HEK293 (cell line): ENCODE results near the gene SMIM10L1.
A peak's percentile ranks its signal among the peaks of the same experiment; 100 is the strongest.

Experiments used
- FEZF1 ChIP-seq: fragments of 450-650 bp; formaldehyde crosslinking; IDR thresholded peaks from 2 replicates; pipeline ENCODE4 v1.5.1; 2016; ENCODE audit warnings: missing biosample characterization, missing genetic modification characterization
- GFI1B ChIP-seq: fragments of 450-650 bp; formaldehyde crosslinking; IDR thresholded peaks from 2 replicates; pipeline ENCODE4 v1.5.1; 2016; ENCODE audit warnings: missing biosample characterization, missing genetic modification characterization
- GLIS1 ChIP-seq: fragments of 450-650 bp; formaldehyde crosslinking; IDR thresholded peaks from 2 replicates; pipeline ENCODE4 v1.5.1; 2016; ENCODE audit warnings: missing biosample characterization, missing genetic modification characterization
- GLIS2 ChIP-seq: fragments of 450-650 bp; formaldehyde crosslinking; IDR thresholded peaks from 2 replicates; pipeline ENCODE4 v1.5.1; 2016; ENCODE audit warnings: missing biosample characterization, missing genetic modification characterization
- KLF17 ChIP-seq: fragments of 450-650 bp; formaldehyde crosslinking; IDR thresholded peaks from 2 replicates; pipeline ENCODE4 v1.5.1; 2016; ENCODE audit warnings: missing biosample characterization, missing genetic modification characterization
- KLF9 ChIP-seq: fragments of 450-650 bp; formaldehyde crosslinking; IDR thresholded peaks from 2 replicates; pipeline ENCODE4 v1.5.1; 2016; ENCODE audit warnings: missing biosample characterization, missing genetic modification characterization, low read depth
- PRDM4 ChIP-seq: fragments of 450-650 bp; formaldehyde crosslinking; IDR thresholded peaks from 2 replicates; pipeline ENCODE4 v1.5.1; 2017; ENCODE audit warnings: missing biosample characterization, missing genetic modification characterization
- SP3 ChIP-seq: fragments of 450-650 bp; formaldehyde crosslinking; IDR thresholded peaks from 2 replicates; pipeline ENCODE4 v1.5.1; 2016; ENCODE audit warnings: missing biosample characterization, missing genetic modification characterization
- YY1 ChIP-seq: fragments of 450-650 bp; formaldehyde crosslinking; IDR thresholded peaks from 2 replicates; pipeline ENCODE4 v1.5.1; 2018; ENCODE audit warnings: missing biosample characterization, missing genetic modification characterization
- ZBTB17 ChIP-seq: fragments of 450-650 bp; formaldehyde crosslinking; IDR thresholded peaks from 2 replicates; pipeline ENCODE4 v1.5.1; 2016; ENCODE audit warnings: missing biosample characterization, missing genetic modification characterization
- ZNF10 ChIP-seq: fragments of 450-650 bp; formaldehyde crosslinking; IDR thresholded peaks from 2 replicates; pipeline ENCODE4 v1.5.1; 2017; ENCODE audit warnings: missing biosample characterization, missing genetic modification characterization
- ZNF221 ChIP-seq: fragments of 450-650 bp; formaldehyde crosslinking; IDR thresholded peaks from 2 replicates; pipeline ENCODE4 v1.5.1; 2017; ENCODE audit warnings: missing biosample characterization, missing genetic modification characterization, borderline replicate concordance
- ZNF335 ChIP-seq: fragments of 450-650 bp; formaldehyde crosslinking; conservative IDR thresholded peaks from 2 replicates; pipeline ENCODE4 v1.5.1; 2016; ENCODE audit warnings: missing biosample characterization, missing genetic modification characterization
- ZNF354C ChIP-seq: fragments of 450-650 bp; formaldehyde crosslinking; IDR thresholded peaks from 2 replicates; pipeline ENCODE4 v1.5.1; 2016; ENCODE audit warnings: missing biosample characterization, missing genetic modification characterization, low read depth, borderline replicate concordance
- ZNF394 ChIP-seq: fragments of 450-650 bp; formaldehyde crosslinking; IDR thresholded peaks from 2 replicates; pipeline ENCODE4 v1.5.1; 2016; ENCODE audit warnings: missing biosample characterization, missing genetic modification characterization, mild to moderate bottlenecking, moderate library complexity, borderline replicate concordance
- ZNF398 ChIP-seq: fragments of 450-650 bp; formaldehyde crosslinking; IDR thresholded peaks from 2 replicates; pipeline ENCODE4 v1.5.1; 2017; ENCODE audit warnings: missing biosample characterization, missing genetic modification characterization
- ZNF433 ChIP-seq: fragments of 450-650 bp; formaldehyde crosslinking; IDR thresholded peaks from 2 replicates; pipeline ENCODE4 v1.5.1; 2016; ENCODE audit warnings: missing biosample characterization, missing genetic modification characterization, low read depth
- ZNF48 ChIP-seq: fragments of 450-650 bp; formaldehyde crosslinking; IDR thresholded peaks from 2 replicates; pipeline ENCODE4 v1.5.1; 2016; ENCODE audit warnings: missing biosample characterization, missing genetic modification characterization
- ZNF548 ChIP-seq: fragments of 450-650 bp; formaldehyde crosslinking; IDR thresholded peaks from 2 replicates; pipeline ENCODE4 v1.5.1; 2016; ENCODE audit warnings: missing biosample characterization, missing genetic modification characterization
- ZNF624 ChIP-seq: fragments of 450-650 bp; formaldehyde crosslinking; IDR thresholded peaks from 2 replicates; pipeline ENCODE4 v1.5.1; 2017; ENCODE audit warnings: missing biosample characterization, missing genetic modification characterization
- ZSCAN16 ChIP-seq: fragments of 450-650 bp; formaldehyde crosslinking; IDR thresholded peaks from 2 replicates; pipeline ENCODE4 v1.5.1; 2016; ENCODE audit warnings: missing biosample characterization, missing genetic modification characterization
- ZXDB ChIP-seq: fragments of 450-650 bp; formaldehyde crosslinking; IDR thresholded peaks from 2 replicates; pipeline ENCODE4 v1.5.1; 2016; ENCODE audit warnings: missing biosample characterization, missing genetic modification characterization
- TF ChIP-seq, protein P1 (sequence below): fragments of 450-650 bp; formaldehyde crosslinking; IDR thresholded peaks from 2 replicates; pipeline ENCODE4 v1.5.1; 2016; ENCODE audit warnings: missing biosample characterization, missing genetic modification characterization

SMIM10L1 gene

DNA sequence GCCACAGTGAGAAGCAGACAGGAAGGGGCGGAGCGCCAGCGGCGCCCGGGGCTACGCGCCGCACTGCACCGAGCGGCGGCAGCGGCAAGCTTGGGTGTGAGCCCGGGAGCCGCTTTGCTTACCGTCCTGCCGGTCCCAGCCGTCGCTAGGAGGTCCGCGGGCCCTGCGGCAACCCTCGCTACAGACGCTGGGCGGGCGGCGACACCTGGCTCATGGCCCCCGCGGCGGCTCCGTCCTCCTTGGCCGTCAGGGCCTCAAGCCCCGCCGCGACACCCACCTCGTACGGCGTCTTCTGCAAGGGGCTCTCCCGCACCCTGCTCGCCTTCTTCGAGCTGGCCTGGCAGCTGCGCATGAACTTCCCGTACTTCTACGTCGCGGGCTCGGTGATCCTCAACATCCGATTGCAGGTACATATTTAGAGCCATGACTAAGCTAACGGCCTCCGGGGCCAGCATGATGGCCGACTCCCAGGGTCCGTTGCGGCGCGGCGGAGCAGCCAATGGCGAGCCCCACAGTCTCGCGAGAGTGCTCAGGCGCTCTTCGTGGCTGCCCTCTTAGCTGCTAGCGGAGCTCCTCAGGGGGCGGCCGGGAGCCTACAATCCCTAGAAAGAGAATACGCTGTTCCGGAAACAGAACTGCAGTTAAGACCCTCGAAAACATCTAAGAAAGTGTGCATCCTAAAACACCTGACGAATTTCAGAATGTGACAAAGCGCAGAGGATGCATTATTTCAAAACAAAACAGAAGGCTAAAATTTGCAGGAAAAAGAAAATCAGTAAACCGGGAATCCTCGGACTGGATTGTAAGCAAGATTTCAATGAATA lies at the start of gene SMIM10L1 (continued):
- TF ChIP-seq ZNF48 (tag by site-specific recombination) (no peak), ZNF335 (tag by site-specific recombination) (peak; percentile 83), ZNF398 (tag by site-specific recombination) (no peak), ZXDB (tag by site-specific recombination) (peak; percentile 80), GLIS1 (peak; percentile 62), ZNF10 (tag by site-specific recombination) (peak; percentile 6; the same call in 1 of the 2 replicates), FEZF1 (tag by site-specific recombination) (peak; percentile 78), ZNF354C (tag by site-specific recombination) (no peak), GLIS2 (tag by site-specific recombination) (peak; percentile 79), ZNF394 (peak; percentile 43; the same call in 1 of the 2 replicates), ZNF548 (tag by site-specific recombination) (no peak), GFI1B (tag by site-specific recombination) (no peak), ZBTB17 (peak; percentile 94), KLF17 (tag by site-specific recombination) (peak; percentile 55; the same call in 1 of the 2 replicates), PRDM4 (tag by site-specific recombination) (peak; percentile 9; the same call in 1 of the 2 replicates), ZNF433 (no peak), ZNF624 (no peak), YY1 (tag by site-specific recombination) (peak; percentile 97), SP3 (tag by site-specific recombination) (0 out of 2 replicates have a peak, but pooled peaks have one; percentile 38), KLF9 (tag by site-specific recombination) (peak; percentile 59), ZSCAN16 (tag by site-specific recombination) (0 out of 2 replicates have a peak, but pooled peaks have one; percentile 58), ZNF221 (tag by site-specific recombination) (0 out of 2 replicates have a peak, but pooled peaks have one; percentile 48)
- TF ChIP-seq, protein P1, sequence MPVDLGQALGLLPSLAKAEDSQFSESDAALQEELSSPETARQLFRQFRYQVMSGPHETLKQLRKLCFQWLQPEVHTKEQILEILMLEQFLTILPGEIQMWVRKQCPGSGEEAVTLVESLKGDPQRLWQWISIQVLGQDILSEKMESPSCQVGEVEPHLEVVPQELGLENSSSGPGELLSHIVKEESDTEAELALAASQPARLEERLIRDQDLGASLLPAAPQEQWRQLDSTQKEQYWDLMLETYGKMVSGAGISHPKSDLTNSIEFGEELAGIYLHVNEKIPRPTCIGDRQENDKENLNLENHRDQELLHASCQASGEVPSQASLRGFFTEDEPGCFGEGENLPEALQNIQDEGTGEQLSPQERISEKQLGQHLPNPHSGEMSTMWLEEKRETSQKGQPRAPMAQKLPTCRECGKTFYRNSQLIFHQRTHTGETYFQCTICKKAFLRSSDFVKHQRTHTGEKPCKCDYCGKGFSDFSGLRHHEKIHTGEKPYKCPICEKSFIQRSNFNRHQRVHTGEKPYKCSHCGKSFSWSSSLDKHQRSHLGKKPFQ, result peak; percentile 64
- TF ChIP-seq, all 188 proteins: peak for 61
